Testis (tissue), 2 donors: ENCODE measurements around the gene OPRM1.

Experiments used
- POLR2A ChIP-seq: fragments of 450-650 bp; IDR thresholded peaks from one replicate; pipeline ENCODE4 v1.6.1; 2017; ENCODE audit warnings: antibody characterized with exemption, mild to moderate bottlenecking, moderate library complexity
- TF ChIP-seq, protein P1 (sequence below), 3 experiments: fragments of 450-650 bp in 2 of 3; fragments of 200-600 bp in 1 of 3; sonication (generic) in 1 of 3; IDR thresholded peaks; one replicate each; pipeline ENCODE4 v1.5.1; 2016 to 2019; ENCODE audit warnings: antibody characterized with exemption in 3 of 3, mild to moderate bottlenecking in 2 of 3, moderate library complexity in 1 of 3

DNA sequence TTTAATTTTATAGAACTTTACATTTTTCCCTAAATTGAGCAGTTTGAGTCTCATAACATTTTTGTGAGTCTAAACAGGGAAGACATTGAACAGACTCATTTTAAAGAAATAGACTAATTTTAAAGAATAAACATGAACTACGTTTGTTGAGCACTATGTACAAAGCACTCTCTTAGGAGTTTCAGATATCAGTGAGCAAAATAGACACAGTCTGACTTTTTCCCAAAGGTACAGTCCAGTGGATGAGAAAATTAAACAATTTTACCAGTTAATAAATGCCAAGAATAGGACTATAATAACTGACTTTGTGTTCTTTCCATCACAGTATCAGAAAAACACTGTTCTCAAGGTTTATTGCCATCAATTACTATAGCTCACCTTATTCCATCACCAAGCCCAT, 18.1 kb downstream of the OPRM1 start:
- TF ChIP-seq, protein P1, sequence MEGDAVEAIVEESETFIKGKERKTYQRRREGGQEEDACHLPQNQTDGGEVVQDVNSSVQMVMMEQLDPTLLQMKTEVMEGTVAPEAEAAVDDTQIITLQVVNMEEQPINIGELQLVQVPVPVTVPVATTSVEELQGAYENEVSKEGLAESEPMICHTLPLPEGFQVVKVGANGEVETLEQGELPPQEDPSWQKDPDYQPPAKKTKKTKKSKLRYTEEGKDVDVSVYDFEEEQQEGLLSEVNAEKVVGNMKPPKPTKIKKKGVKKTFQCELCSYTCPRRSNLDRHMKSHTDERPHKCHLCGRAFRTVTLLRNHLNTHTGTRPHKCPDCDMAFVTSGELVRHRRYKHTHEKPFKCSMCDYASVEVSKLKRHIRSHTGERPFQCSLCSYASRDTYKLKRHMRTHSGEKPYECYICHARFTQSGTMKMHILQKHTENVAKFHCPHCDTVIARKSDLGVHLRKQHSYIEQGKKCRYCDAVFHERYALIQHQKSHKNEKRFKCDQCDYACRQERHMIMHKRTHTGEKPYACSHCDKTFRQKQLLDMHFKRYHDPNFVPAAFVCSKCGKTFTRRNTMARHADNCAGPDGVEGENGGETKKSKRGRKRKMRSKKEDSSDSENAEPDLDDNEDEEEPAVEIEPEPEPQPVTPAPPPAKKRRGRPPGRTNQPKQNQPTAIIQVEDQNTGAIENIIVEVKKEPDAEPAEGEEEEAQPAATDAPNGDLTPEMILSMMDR (IDR thresholded peaks at IDR 0.05), result no peak
- TF ChIP-seq POLR2A, result no peak
